IMR-90 (cell line): ENCODE measurements around the gene CNOT10.

Experiments used
- BHLHE40 ChIP-seq: fragments of 150-350 bp; IDR thresholded peaks from 2 replicates; pipeline ENCODE4 v1.6.1; 2016; ENCODE audit warnings: mild to moderate bottlenecking, low read depth, low read length
- CHD1 ChIP-seq: IDR thresholded peaks from 2 replicates; pipeline ENCODE4 v1.6.1; 2012; ENCODE audit warnings: low read depth, low read length, improper control_type of control experiment
- CTCF ChIP-seq: conservative IDR thresholded peaks from 2 replicates; pipeline ENCODE4 v1.5.1; 2012; ENCODE audit warnings: mild to moderate bottlenecking, low read depth, low read length, improper control_type of control experiment
- ELK1 ChIP-seq: fragments of 150-350 bp; IDR thresholded peaks from 2 replicates; pipeline ENCODE4 v1.6.1; 2016; ENCODE audit warnings: low read depth, mild to moderate bottlenecking, low read length, moderate library complexity, borderline replicate concordance
- MXI1 ChIP-seq: IDR thresholded peaks from 2 replicates; pipeline ENCODE4 v1.6.1; 2012; ENCODE audit warnings: low read depth, mild to moderate bottlenecking, low read length, moderate library complexity, borderline replicate concordance
- POLR2A ChIP-seq: IDR thresholded peaks from 2 replicates; pipeline ENCODE4 v1.6.1; 2012; ENCODE audit warnings: mild to moderate bottlenecking, low read depth, low read length
- RFX5 ChIP-seq: IDR thresholded peaks from 2 replicates; pipeline ENCODE4 v1.8.0; 2012; ENCODE audit warnings: low read depth, mild to moderate bottlenecking, low read length, moderate library complexity
- SMC3 ChIP-seq: fragments of 150-350 bp; IDR thresholded peaks from 2 replicates; pipeline ENCODE4 v1.6.1; 2016; ENCODE audit warnings: low read depth, mild to moderate bottlenecking, antibody characterized with exemption, low read length, moderate library complexity
- USF2 ChIP-seq: fragments of 150-350 bp; IDR thresholded peaks from 2 replicates; pipeline ENCODE4 v1.6.1; 2017; ENCODE audit warnings: mild to moderate bottlenecking, antibody characterized with exemption, low read length, low read depth

- TF ChIP-seq CTCF (no peak), POLR2A (no peak), SMC3 (no peak), USF2 (no peak), CHD1 (no peak), BHLHE40 (no peak), ELK1 (no peak), RFX5 (no peak), MXI1 (no peak)
Measured at GRCh38 chr3:32681811-32682210, 3.2 kb upstream of the CNOT10 start.
